GM19452 (cell line): ENCODE data around the gene ZFHX2.

ENCODE experiments used
- ATAC-seq: cut with Tn5 transposase; IDR thresholded peaks from one replicate; pipeline ENCODE4 v1.9.1; 2021; ENCODE audit not compliant: unreplicated experiment

Gene ZFHX2

GRCh38 chr14:23481362-23481970 is 70.1 kb downstream of the ZFHX2 start:
- no peak for ATAC-seq

- no peak for ATAC-seq
Observed at GRCh38 chr14:23478109-23478759, 73.3 kb downstream of the ZFHX2 start.

GRCh38 chr14:23470947-23471346 is 80.6 kb downstream of the ZFHX2 start:
- ATAC-seq, result no peak
